D721Med (cell line): ENCODE results near the gene RIMS1.

ENCODE experiments used
- DNase-seq: peaks from one replicate; pipeline ENCODE4 v3.0.0; 2011; ENCODE audit warnings: low spot score; ENCODE audit not compliant: insufficient read length
- FAIRE-seq: peaks from 2 replicates; lab custom pipeline; 2011; peaks lifted over from hg19 to GRCh38; lab: Jason Lieb, UNC
- TF ChIP-seq, protein P1 (sequence below): IDR thresholded peaks from 2 replicates; pipeline ENCODE4 v1.5.1; 2012; ENCODE audit warnings: mild to moderate bottlenecking, control low read depth; ENCODE audit not compliant: insufficient read depth; ENCODE audit errors: missing control alignments

The RIMS1 gene

DNA sequence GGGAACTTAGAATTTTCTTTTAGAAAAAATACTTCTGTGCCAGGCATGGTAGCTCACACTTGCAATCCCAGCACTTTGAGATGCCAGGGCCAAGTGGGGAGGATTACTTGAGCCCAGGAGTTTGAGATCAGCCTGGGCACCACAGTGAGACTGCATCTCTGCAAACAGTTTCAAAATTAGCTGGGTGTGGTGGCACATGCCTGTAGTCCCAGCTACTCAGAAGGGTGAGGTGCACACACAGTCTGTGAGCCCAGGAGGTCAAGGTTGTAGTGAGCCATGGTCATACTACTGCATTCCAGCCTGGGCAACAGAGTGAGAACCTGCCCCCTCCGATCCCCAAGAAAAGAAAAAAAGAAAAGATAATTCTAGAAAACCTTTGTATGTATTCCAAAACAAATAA, 389.5 kb downstream of the RIMS1 start:
- TF ChIP-seq, protein P1, sequence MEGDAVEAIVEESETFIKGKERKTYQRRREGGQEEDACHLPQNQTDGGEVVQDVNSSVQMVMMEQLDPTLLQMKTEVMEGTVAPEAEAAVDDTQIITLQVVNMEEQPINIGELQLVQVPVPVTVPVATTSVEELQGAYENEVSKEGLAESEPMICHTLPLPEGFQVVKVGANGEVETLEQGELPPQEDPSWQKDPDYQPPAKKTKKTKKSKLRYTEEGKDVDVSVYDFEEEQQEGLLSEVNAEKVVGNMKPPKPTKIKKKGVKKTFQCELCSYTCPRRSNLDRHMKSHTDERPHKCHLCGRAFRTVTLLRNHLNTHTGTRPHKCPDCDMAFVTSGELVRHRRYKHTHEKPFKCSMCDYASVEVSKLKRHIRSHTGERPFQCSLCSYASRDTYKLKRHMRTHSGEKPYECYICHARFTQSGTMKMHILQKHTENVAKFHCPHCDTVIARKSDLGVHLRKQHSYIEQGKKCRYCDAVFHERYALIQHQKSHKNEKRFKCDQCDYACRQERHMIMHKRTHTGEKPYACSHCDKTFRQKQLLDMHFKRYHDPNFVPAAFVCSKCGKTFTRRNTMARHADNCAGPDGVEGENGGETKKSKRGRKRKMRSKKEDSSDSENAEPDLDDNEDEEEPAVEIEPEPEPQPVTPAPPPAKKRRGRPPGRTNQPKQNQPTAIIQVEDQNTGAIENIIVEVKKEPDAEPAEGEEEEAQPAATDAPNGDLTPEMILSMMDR, result no peak
- FAIRE-seq (no peak), DNase-seq (no peak)

DNA sequence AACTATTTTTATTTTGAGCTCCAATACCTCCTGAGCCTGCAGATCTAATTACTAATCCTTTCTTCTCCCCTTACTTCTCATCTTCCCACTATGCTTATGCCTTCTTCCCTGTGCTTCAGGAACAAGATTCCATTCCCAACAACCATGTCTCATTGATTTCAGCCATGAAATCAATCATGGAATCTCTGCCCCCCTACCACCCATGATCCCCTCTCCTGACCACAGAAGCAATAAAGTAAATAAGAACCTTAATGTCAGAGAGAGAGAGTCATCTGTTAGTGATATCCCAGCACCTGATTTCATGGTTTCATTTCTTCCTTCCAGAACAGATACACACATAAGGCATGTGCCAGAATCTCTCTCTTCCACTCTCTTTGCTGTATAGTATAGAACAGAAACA, 395.9 kb downstream of the RIMS1 start:
- TF ChIP-seq, protein P1, result no peak
- DNase-seq (no peak), FAIRE-seq (peak; percentile 60)

DNA sequence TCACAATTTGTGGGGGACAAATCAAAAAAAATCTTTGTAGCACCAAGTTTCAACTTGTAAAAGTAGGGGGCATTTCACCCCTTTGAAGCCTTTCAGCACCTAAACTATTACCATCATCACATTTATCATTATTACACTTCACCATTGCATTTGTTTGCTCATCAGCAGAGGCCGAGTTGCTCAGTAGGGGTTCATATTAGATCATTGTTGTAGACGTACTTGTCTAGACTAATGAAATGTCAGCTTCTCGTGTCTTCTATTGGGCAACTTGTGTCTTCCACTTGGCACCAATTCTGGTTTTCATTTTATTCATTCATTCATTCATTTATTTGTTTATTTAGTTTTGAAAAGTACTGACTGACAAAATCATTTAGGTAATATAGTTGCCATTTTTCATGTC, 397.2 kb downstream of the RIMS1 start:
- TF ChIP-seq, protein P1, result no peak
- FAIRE-seq, result peak; percentile 21

DNA sequence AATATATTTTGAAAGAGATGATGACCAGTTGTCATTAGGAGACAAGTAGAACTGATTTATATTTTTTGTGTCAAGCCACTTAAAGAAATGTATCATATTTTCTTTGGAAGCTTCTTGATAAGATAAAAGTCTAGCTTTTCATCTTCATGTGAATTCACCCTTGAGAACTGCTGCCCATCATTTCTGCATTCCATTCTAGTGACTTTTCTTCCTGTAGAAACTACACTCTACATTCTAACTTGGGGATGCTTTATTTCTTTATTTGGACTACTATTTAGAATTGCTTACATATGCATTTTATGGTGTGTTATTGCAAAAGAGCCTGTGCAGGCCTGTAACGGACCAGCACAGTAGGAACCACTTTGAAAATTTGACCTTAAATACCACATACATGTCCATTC, 400.6 kb downstream of the RIMS1 start:
- DNase-seq, result no peak
- TF ChIP-seq, protein P1, result no peak
- no peak for FAIRE-seq

More for the DNA sequence above, 397.2 kb downstream of the RIMS1 start:
- DNase-seq, result no peak

DNA sequence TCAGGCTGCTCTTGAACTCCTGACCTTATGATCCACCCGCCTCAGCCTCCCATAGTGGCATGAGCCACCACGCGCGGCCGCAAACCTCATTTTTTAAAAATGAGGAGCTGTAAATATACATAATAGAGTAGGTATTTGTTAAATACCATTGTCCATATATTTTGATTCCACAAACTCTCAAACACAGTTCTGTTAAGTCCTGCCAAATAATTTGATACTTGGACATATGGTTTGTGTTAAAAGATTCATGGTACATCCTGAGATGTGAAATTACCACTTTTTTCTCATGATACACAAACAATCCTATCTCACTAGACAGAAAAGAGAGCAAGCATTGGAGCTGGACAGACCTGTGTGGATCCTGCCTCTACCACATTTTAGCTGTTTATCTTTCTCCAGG, 401.5 kb downstream of the RIMS1 start:
- no peak for DNase-seq
- TF ChIP-seq, protein P1, result no peak
- no peak for FAIRE-seq

DNA sequence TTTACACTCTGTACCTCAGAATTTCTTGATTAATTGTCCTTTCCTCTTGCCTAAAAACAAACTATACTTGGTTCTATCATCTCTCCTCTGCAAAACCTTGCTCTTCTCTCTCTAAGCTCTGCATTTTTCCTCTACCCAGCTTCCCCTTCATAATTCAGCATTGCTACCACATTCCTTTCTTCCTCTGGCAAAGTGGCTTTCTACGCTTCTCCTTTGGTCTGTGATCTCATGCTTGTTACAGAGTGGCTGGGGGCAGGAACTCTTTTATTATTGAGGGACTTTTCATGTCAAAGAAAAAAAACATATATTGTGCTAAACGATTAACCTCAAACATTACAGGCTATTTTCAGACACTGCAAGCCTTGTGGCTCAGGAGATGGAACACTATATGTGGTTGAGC, 402.2 kb downstream of the RIMS1 start:
- FAIRE-seq (no peak), DNase-seq (no peak)
- TF ChIP-seq, protein P1, result no peak

DNA sequence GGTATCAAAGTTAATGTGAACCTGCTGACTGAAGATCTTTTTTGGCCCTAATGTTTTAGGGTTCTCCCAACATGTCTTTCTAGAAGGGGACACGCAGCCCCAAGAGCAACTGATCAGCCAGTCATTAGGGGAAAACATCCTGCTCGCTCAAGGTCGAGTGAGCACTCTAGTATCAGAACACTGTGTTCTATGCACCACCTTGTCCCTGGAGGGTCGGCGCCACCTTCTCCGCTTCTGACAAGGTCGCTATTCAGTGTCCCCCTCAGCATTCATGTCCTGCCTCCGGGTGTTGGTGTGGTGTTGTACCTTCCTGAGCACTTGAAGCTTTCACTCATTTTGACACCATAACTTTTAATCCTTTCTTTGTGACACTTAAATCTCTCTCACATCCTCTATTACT, 404.3 kb downstream of the RIMS1 start:
- TF ChIP-seq, protein P1, result no peak
- DNase-seq (no peak), FAIRE-seq (no peak)
